IMR-90 (cell line): ENCODE data around the gene DIPK1A. TPM values are rescaled to one million over a fixed set of nuclear protein-coding genes. Genes with fewer than 3 reads are reported as not detected.
A peak's percentile ranks its signal among the peaks of the same experiment; 100 is the strongest.

ENCODE experiments used
- ATAC-seq: fragments of 200-7000 bp; cut with Tn5 transposase; 2 replicates; pipeline ENCODE4 v1.9.1; 2020; ENCODE audit warnings: low read depth, mild to moderate bottlenecking, moderate library complexity
- BruUV-seq: library from RNA; stranded (reverse); fragments of 400-500 nt; replicated peaks from 2 replicates; lab custom pipeline; 2021; lab: Mats Ljungman, UMichigan
- CTCF ChIA-PET: fragments of 300-600 bp; formaldehyde crosslinking; extraction: SDS; loops from one replicate; lab custom pipeline; 2021; ENCODE audit warnings: antibody characterized with exemption; lab: Yijun Ruan, JAX
- POLR2A ChIA-PET: fragments of 300-600 bp; sonication (Branson Sonifier 250); formaldehyde crosslinking; loops from one replicate; lab custom pipeline; 2022; ENCODE audit warnings: antibody characterized with exemption; ENCODE audit not compliant: unreplicated experiment; lab: Charles Lee
- DNase-seq: peaks from one replicate; pipeline ENCODE4 v3.0.0; 2013
- H2AFZ ChIP-seq: replicated peaks from 2 replicates; pipeline ENCODE3; 2013; ENCODE audit warnings: low read length, mild to moderate bottlenecking; ENCODE audit not compliant: poor library complexity
- H2AK5ac ChIP-seq: 2 replicates; pipeline ENCODE4 v1.6.1; 2013; ENCODE audit warnings: low read depth, low read length, inconsistent platforms
- H2AK9ac ChIP-seq: replicated peaks from 2 replicates; pipeline ENCODE3; 2013; ENCODE audit warnings: mild to moderate bottlenecking, low read depth, low read length, moderate library complexity; ENCODE audit not compliant: poor library complexity
- H2BK120ac ChIP-seq: 2 replicates; pipeline ENCODE4 v1.6.1; 2013; ENCODE audit warnings: low read depth, low read length, inconsistent platforms
- H2BK15ac ChIP-seq: 3 replicates; pipeline ENCODE4 v1.6.1; 2013; ENCODE audit warnings: low read depth, low read length, inconsistent platforms
- H2BK20ac ChIP-seq: 2 replicates; pipeline ENCODE4 v1.6.1; 2013; ENCODE audit warnings: low read depth, mild to moderate bottlenecking, inconsistent platforms, low read length, moderate library complexity
- H2BK5ac ChIP-seq: 2 replicates; pipeline ENCODE4 v1.6.1; 2013; ENCODE audit warnings: mild to moderate bottlenecking, low read depth, low read length, inconsistent platforms; ENCODE audit not compliant: poor library complexity, severe bottlenecking
- H3K14ac ChIP-seq: replicated peaks from 2 replicates; pipeline ENCODE4 v1.6.1; 2013; ENCODE audit warnings: low read depth, low read length, inconsistent platforms
- H3K18ac ChIP-seq: 2 replicates; pipeline ENCODE4 v1.6.1; 2013; ENCODE audit warnings: low read depth, low read length, control low read depth
- H3K23ac ChIP-seq: 2 replicates; pipeline ENCODE4 v1.6.1; 2013; ENCODE audit warnings: low read depth, low read length, inconsistent platforms
- H3K27ac ChIP-seq: 2 replicates; pipeline ENCODE4 v1.5.1; 2013; ENCODE audit warnings: mild to moderate bottlenecking, control low read depth, low read length; ENCODE audit not compliant: insufficient read depth
- H3K27me3 ChIP-seq: 2 replicates; pipeline ENCODE4 v1.6.1; 2013; ENCODE audit warnings: low read length; ENCODE audit not compliant: control insufficient read depth, insufficient read depth
- H3K36me3 ChIP-seq: 2 replicates; pipeline ENCODE4 v1.6.1; 2013; ENCODE audit warnings: low read length, mixed read lengths; ENCODE audit not compliant: control insufficient read depth, insufficient read depth
- H3K4ac ChIP-seq: 2 replicates; pipeline ENCODE4 v1.6.1; 2013; ENCODE audit warnings: low read depth, low read length, inconsistent platforms
- H3K4me1 ChIP-seq: 2 replicates; pipeline ENCODE4 v1.6.1; 2013; ENCODE audit warnings: low read length, mixed read lengths; ENCODE audit not compliant: control insufficient read depth, insufficient read depth
- H3K4me2 ChIP-seq: 2 replicates; pipeline ENCODE4 v1.6.1; 2013; ENCODE audit warnings: low read depth, mild to moderate bottlenecking, control low read depth, low read length, moderate library complexity
- H3K4me3 ChIP-seq: 2 replicates; pipeline ENCODE4 v1.5.1; 2013; ENCODE audit warnings: low read depth, mild to moderate bottlenecking, control low read depth, low read length, moderate library complexity; ENCODE audit not compliant: insufficient read depth
- H3K56ac ChIP-seq: 2 replicates; pipeline ENCODE4 v1.6.1; 2013; ENCODE audit warnings: low read length, inconsistent platforms; ENCODE audit not compliant: insufficient read depth; ENCODE audit errors: extremely low read depth
- H3K79me1 ChIP-seq, 2 experiments: 2 replicates each; pipeline ENCODE4 v1.6.1; 2013; ENCODE audit warnings: low read length in 2 of 2, inconsistent platforms in 1 of 2, low read depth in 1 of 2
- H3K9ac ChIP-seq: 2 replicates; pipeline ENCODE4 v1.6.1; 2013; ENCODE audit warnings: low read depth, low read length, control low read depth
- H3K9me1 ChIP-seq: 2 replicates; pipeline ENCODE4 v1.6.1; 2013; ENCODE audit warnings: low read length, inconsistent platforms; ENCODE audit not compliant: insufficient read depth
- H3K9me3 ChIP-seq: 2 replicates; pipeline ENCODE4 v1.6.1; 2013; ENCODE audit warnings: low read length; ENCODE audit not compliant: control insufficient read depth, insufficient read depth
- H4K20me1 ChIP-seq: 2 replicates; pipeline ENCODE4 v1.6.1; 2013; ENCODE audit warnings: low read length, inconsistent platforms; ENCODE audit not compliant: insufficient read depth
- H4K5ac ChIP-seq: 2 replicates; pipeline ENCODE4 v1.6.1; 2013; ENCODE audit warnings: mild to moderate bottlenecking, low read depth, low read length, control low read depth
- H4K8ac ChIP-seq, 2 experiments: 2 replicates each; pipeline ENCODE4 v1.6.1; 2013; ENCODE audit warnings: low read depth in 2 of 2, low read length in 2 of 2, control low read depth in 1 of 2, inconsistent platforms in 1 of 2
- H4K91ac ChIP-seq: 2 replicates; pipeline ENCODE4 v1.6.1; 2013; ENCODE audit warnings: low read depth, low read length, inconsistent platforms; ENCODE audit not compliant: insufficient read depth
- MXI1 ChIP-seq: IDR thresholded peaks from 2 replicates; pipeline ENCODE4 v1.6.1; 2012; ENCODE audit warnings: low read depth, mild to moderate bottlenecking, low read length, moderate library complexity, borderline replicate concordance
- NFE2L2 ChIP-seq: fragments of 150-350 bp; IDR thresholded peaks from 2 replicates; pipeline ENCODE4 v1.6.1; 2016; ENCODE audit warnings: low read depth, mild to moderate bottlenecking, low read length
- RAD21 ChIP-seq: IDR thresholded peaks from 2 replicates; pipeline ENCODE4 v1.6.1; 2012; ENCODE audit warnings: low read length, improper control_type of control experiment
- RFX5 ChIP-seq: IDR thresholded peaks from 2 replicates; pipeline ENCODE4 v1.8.0; 2012; ENCODE audit warnings: low read depth, mild to moderate bottlenecking, low read length, moderate library complexity
- USF2 ChIP-seq: fragments of 150-350 bp; IDR thresholded peaks from 2 replicates; pipeline ENCODE4 v1.6.1; 2017; ENCODE audit warnings: mild to moderate bottlenecking, antibody characterized with exemption, low read length, low read depth
- WGBS, 2 experiments: methylation state at CpG; one replicate each; pipeline versions ENCODE4 v1.1.5 to v1.1.7; 2013; ENCODE audit warnings: missing lambda C conversion rate in 2 of 2; ENCODE audit not compliant: insufficient read length in 1 of 2; ENCODE audit errors: extremely low coverage in 2 of 2; 5-methylcytosine and 5-hydroxymethylcytosine counted together
- dilution Hi-C: fragments of 300-500 bp; cut with HindIII; formaldehyde crosslinking; loops from one replicate; pipeline ENCODE4 v1.14.3; 2018; ENCODE audit warnings: low sequenced_read_pairs; ENCODE audit not compliant: unreplicated experiment
- in situ Hi-C: fragments of 300-500 bp; cut with MboI; formaldehyde crosslinking; loops from 3 replicates; pipeline ENCODE4 v1.14.3; 2019; ENCODE audit warnings: low sequenced_read_pairs, inconsistent platforms, mixed read lengths
- intact Hi-C: fragments of 100-400 bp; cut with micrococcal nuclease; formaldehyde crosslinking; loops from 2 replicates; pipeline ENCODE4 v1.10.0; 2022
- polyA plus RNA-seq, 3 experiments: library from polyadenylated mRNA; depleted of rRNA; stranded (reverse); fragments of >200 nt; gene quantifications; 2 replicates each; pipeline ENCODE4 v1.2.3, GENCODE V29; 2012; ENCODE audit warnings: low replicate concordance in 1 of 3
- total RNA-seq: library from RNA; depleted of rRNA; stranded (reverse); fragments of >200 nt; gene quantifications from 2 replicates; pipeline ENCODE4 v1.2.3, GENCODE V29; 2012

Gene DIPK1A
- total and polyA plus RNA-seq, 2 of the 4 experiments (the other 2 are of a cell fraction) = 4.7 to 5.7 TPM

- BruUV-seq = no TSS peak
- Histone ChIP-seq H2BK120ac (peak overlapping the region; percentile 44), H2AK5ac (peak overlapping the region; percentile 60), H3K14ac (peak overlapping the region; percentile 39; the same call in 1 of the 2 replicates), H3K9me3 (no peaks in the 10 kb centered on the region), H2BK20ac (peak overlapping the region; percentile 54; the same call in 1 of the 2 replicates), H2AFZ (peak overlapping the region; percentile 4), H3K23ac (peak overlapping the region; percentile 35; the same call in 1 of the 2 replicates), H4K8ac (peak overlapping the region in 1 of 2 experiments; percentile 28; a peak in 1 of 4 replicates), H4K91ac (no peak overlapping the region; the same call in 1 of the 2 replicates), H3K4me3 (no peak overlapping the region), H3K36me3 (no peaks in the 10 kb centered on the region), H2BK15ac (peak overlapping the region; percentile 58; the same call in 1 of the 3 replicates), H3K79me1 (peaks cover 8 to 14% of the 10 kb centered on the region in 2 experiments; a peak in 3 of 4 replicates), H3K4me2 (no peak overlapping the region), H3K4ac (peak overlapping the region; percentile 60), H3K18ac (peak overlapping the region; percentile 10; the same call in 1 of the 2 replicates), H3K9me1 (no peaks in the 10 kb centered on the region; the same call in 1 of the 2 replicates), H3K9ac (no peak overlapping the region), H2BK5ac (peak overlapping the region; percentile 51), H3K27me3 (no peaks in the 10 kb centered on the region), H3K4me1 (peaks cover 12% of the 10 kb centered on the region), H2AK9ac (no peak overlapping the region), H4K20me1 (no peaks in the 10 kb centered on the region), H3K56ac (no peak overlapping the region), H3K27ac (no peak overlapping the region), H4K5ac (no peak overlapping the region)
- ChIA-PET POLR2A (no interaction called here), CTCF (no interaction called here)
- in situ Hi-C loops = no loop called here
- TF ChIP-seq RFX5 (no peak), USF2 (no peak), NFE2L2 (no peak), RAD21 (no peak), MXI1 (no peak)
- ATAC-seq (peak; percentile 33; the same call in 1 of the 2 replicates), DNase-seq (peak; percentile 46)
- no CpG with 5 or more reads among the region's 1 CpG for WGBS, 2 experiments
- dilution Hi-C loops = no loop called here
- intact Hi-C loops = no loop called here
These were observed 31.8 kb downstream of the DIPK1A start for GRCh38 chr1:92929461-92929860.
